Body of pancreas (tissue), 4 donors: Measurements from ENCODE around the gene C11orf16.

Experiments used
- CTCF ChIP-seq, 7 experiments: fragments of 450-650 bp in 4 of 7; fragments of 200-600 bp in 3 of 7; sonication (generic) in 3 of 7; IDR thresholded peaks; one replicate each; pipeline ENCODE4 v1.5.1; 2016 to 2019; ENCODE audit warnings: antibody characterized with exemption in 7 of 7
- POLR2A ChIP-seq, 3 donors: fragments of 450-650 bp; IDR thresholded peaks; one replicate each; pipeline ENCODE4 v1.6.1; 2016; ENCODE audit warnings: antibody characterized with exemption in 3 of 3, mild to moderate bottlenecking in 2 of 3

DNA sequence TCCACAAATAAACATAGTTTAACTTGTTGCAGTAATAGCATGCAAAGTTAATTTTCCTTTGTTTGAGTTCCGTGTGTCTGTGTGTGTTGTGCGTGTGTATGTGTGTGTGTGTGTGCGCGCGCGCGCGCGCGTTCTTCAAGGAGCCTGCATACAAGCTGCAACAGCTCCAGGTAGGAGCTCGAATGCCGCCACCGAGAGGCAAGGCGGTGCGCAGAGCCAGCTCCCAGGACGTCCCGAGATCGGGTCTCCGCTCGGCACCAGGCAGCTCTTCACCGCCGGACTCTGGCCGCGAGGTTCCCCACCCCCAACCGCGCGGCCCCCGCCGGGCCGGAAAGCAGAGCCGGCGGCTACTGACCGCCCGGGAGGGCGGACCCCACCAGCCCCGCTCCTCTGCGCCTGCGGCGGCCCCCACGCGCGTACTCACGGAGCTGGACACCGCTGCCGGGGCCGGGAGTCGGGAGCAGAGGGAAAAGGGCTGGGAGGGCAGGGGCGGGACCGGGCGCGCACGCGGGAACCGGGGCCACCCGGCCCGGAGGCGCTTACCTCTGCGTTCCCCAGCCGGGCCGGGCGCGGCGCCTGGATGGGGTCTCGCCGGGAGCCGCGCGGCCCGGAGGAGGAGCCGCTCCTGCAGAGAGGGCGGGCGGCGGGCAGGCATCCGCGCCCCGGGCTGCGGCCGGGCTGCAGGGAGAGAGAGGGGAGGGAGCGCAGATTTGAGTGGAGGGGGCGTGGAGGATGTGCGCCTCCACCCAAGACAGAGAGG is 62.2 kb downstream of the C11orf16 start:
- TF ChIP-seq CTCF (IDR thresholded peaks at IDR 0.05): peak in 1 of 7 experiments; percentile 6
- TF ChIP-seq POLR2A (IDR thresholded peaks at IDR 0.05): peak in 2 of 3 donors; percentile 17 to 28
